H1 (cell line): ENCODE results near the gene RNU6-9. TPM values are rescaled to one million over a fixed set of nuclear protein-coding genes. Genes with fewer than 3 reads are reported as not detected.

Experiments
- CBX8 ChIP-seq: fragments of 300-800, 300-1000 bp; sonication (generic); IDR thresholded peaks from 2 replicates; pipeline ENCODE4 v1.7.1; 2016; ENCODE audit warnings: low read depth, low read length, borderline replicate concordance
- SRF ChIP-seq: IDR thresholded peaks from 2 replicates; pipeline ENCODE4 v1.6.1; 2011; ENCODE audit warnings: mild to moderate bottlenecking, low read depth, low read length, moderate library complexity
- TBP ChIP-seq: IDR thresholded peaks from 2 replicates; pipeline ENCODE4 v1.6.1; 2011; ENCODE audit warnings: low read depth, low read length, improper control_type of control experiment
- YY1 ChIP-seq: IDR thresholded peaks from 2 replicates; pipeline ENCODE4 v1.6.1; 2011; ENCODE audit warnings: low read depth, mild to moderate bottlenecking, low read length
- polyA plus RNA-seq, 7 experiments: library from polyadenylated mRNA; depleted of rRNA in 3 of 7; stranded (reverse) in 5 of 7; unstranded in 2 of 7; fragments of >200 nt in 5 of 7; fragments of 200-250 nt in 2 of 7; gene quantifications; 1 replicate in 5 of 7; 2 replicates in 1 of 7; 4 replicates in 1 of 7; pipeline versions ENCODE4 v1.2.1 to v1.2.3, GENCODE V29; 2011 to 2013; ENCODE audit warnings: missing spikeins in 2 of 7, mixed read lengths in 2 of 7
- total RNA-seq: library from RNA; stranded (reverse); fragmentation: NEBNext Ultra II Directional; extraction: Animal tissue kit (Norgen Biotek cat#: 25700); gene quantifications from 2 replicates; pipeline ENCODE4 v1.2.1, GENCODE V29; 2021
- TF ChIP-seq, protein P1 (sequence below): IDR thresholded peaks from 2 replicates; pipeline ENCODE4 v1.6.1; 2012; ENCODE audit warnings: inconsistent platforms
- TF ChIP-seq, protein P2 (sequence below): IDR thresholded peaks from 2 replicates; pipeline ENCODE4 v1.6.1; 2011; ENCODE audit warnings: low read length, improper control_type of control experiment

RNU6-9 gene
- total and polyA plus RNA-seq, 2 of the 8 experiments (the other 6 are each of a cell fraction or from before 2014, with no cell fraction given), result not detected

DNA sequence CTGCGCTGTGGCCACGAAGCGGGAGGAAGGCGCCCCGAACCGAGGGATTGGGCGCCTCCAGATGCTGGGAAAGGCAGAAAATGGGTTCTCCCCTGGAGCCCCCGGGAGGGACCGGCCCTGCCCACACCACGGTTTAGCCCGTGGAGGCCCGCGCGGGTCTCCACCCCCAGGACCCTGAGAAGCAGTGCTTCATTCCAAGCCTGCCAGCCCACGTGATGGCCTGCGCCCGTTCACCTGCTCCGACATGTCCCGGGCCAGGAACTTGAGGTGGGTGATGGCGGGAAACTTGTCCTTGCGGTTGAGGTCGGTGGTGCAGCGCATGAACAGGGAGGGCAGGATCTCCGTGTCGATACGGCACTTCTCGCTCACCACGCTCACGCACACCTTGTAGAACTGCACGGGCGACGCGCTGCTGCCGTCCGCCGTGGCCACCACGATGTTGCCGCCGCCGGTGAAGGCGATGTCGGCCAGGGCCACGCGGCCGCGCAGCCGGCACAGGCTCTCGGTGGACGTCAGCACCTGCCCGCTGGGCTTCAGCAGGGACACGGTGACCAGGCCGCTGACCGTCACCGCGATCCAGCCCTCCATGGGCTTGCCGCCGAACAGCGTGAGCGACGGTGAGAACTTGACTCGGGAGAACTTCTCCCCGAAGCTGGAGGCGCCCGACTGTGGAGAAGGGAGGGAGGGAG lies 7.6 kb upstream of the RNU6-9 start (continued):
- no peak for TF ChIP-seq CBX8
- TF ChIP-seq TBP, result no peak
- TF ChIP-seq, protein P1, sequence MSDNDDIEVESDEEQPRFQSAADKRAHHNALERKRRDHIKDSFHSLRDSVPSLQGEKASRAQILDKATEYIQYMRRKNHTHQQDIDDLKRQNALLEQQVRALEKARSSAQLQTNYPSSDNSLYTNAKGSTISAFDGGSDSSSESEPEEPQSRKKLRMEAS, result no peak
- TF ChIP-seq SRF, result no peak
- TF ChIP-seq YY1, result no peak
- TF ChIP-seq, protein P2, sequence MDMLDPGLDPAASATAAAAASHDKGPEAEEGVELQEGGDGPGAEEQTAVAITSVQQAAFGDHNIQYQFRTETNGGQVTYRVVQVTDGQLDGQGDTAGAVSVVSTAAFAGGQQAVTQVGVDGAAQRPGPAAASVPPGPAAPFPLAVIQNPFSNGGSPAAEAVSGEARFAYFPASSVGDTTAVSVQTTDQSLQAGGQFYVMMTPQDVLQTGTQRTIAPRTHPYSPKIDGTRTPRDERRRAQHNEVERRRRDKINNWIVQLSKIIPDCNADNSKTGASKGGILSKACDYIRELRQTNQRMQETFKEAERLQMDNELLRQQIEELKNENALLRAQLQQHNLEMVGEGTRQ, result no peak
